ENCODE results near the gene PDIA3. TPM values are rescaled to one million over a fixed set of nuclear protein-coding genes. Genes with fewer than 3 reads are reported as not detected.

The PDIA3 gene
- total RNA-seq, 1 donor from 2014 or later = 243 TPM

- no peak for DNase-seq (ENCODE audit: low read depth)
- TF ChIP-seq CTCF (conservative IDR thresholded peaks at IDR 0.05; ENCODE audit: low read depth, low read length) = no peak
- no peak overlapping the region for H3K4me3 ChIP-seq (ENCODE audit: low read depth, low read length)
Observed at GRCh38 chr15:43771816-43772215, 25.6 kb downstream of the PDIA3 start.

- no peak for TF ChIP-seq CTCF (conservative IDR thresholded peaks at IDR 0.05; ENCODE audit: low read depth, low read length)
- DNase-seq (ENCODE audit: low read depth) = no peak
- H3K4me3 ChIP-seq (ENCODE audit: low read depth, low read length) = no peak overlapping the region
Observed at GRCh38 chr15:43772624-43773023, 26.4 kb downstream of the PDIA3 start.

GRCh38 chr15:43774062-43774461, 27.8 kb downstream of the PDIA3 start:
- H3K4me3 ChIP-seq (ENCODE audit: low read depth, low read length) = no peak overlapping the region
- DNase-seq (ENCODE audit: low read depth) = no peak
- no peak for TF ChIP-seq CTCF (conservative IDR thresholded peaks at IDR 0.05; ENCODE audit: low read depth, low read length)

- peak overlapping the region; percentile 80 for H3K4me3 ChIP-seq (ENCODE audit: low read depth, low read length)
- DNase-seq (ENCODE audit: low read depth) = no peak
- TF ChIP-seq CTCF (conservative IDR thresholded peaks at IDR 0.05; ENCODE audit: low read depth, low read length) = peak; percentile 59
Observed at GRCh38 chr15:43775411-43775965, 29.2 kb downstream of the PDIA3 start.

DNA sequence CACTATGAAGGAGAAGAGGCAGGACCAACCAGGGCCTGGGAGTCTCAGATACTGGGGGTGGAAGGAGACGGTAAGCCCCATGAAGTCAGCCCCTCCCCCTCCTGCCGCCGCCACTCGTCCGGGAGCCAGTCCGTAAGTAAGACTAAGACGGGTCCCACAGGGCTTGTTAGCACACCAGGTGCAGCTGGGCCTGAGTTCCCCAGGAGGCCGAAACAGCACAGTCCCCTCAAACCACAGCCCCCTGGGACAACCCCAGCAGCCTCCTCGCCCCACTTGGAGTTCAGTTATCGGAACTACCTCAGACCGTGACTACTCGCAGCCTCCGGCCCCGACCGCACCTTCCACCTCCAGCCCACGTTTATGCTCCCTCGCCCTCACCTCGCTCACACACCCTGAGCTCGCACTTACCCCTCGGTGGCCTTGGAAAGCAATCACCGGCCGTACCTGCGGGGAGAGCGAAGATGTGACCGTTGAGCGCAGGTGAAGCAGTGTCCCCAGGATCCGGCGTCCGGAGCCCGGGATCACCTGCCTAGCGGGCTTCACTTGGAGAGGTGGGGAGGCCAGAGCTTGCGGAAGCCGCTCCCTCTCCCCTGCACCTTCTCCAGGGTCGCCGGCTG, 30.0 kb downstream of the PDIA3 start:
- no peak for DNase-seq (ENCODE audit: low read depth)
- H3K4me3 ChIP-seq (ENCODE audit: low read depth, low read length) = peak overlapping the region; percentile 80
- TF ChIP-seq CTCF (conservative IDR thresholded peaks at IDR 0.05; ENCODE audit: low read depth, low read length) = no peak

DNA sequence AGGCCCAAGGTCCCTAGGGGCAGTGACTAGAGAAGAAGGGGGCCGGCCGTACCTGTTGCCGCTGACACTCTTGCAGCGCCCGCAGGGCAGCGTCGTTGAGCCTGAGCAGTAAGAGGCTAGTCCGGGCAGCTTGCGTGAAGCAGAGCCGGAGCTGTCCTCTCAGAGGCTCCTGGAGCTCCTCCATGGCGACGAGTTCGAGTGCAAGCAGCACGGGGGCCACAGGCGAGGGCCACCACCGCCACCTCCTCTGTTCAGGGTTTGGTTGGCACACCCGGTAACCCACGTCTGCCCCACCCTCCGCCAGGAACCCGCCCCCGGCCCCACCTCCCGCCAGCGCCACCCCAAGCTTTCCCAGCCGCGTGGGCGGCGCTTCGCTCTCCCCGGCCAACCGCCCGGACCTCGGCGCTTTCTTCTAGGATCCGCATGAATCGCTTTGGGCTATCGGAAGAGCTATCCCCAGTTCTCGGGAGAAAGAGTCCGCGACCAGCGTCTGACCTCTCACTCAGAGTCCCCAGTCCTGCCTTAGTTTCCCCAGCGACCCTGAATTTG, 30.6 kb downstream of the PDIA3 start, which contains the start of gene ELL3:
Gene ELL3, minus strand, starts transcription at position 249 of the 549 bp plus-strand sequence. Its CDS starts 65 bp downstream, at position 184.
- no peak for DNase-seq (ENCODE audit: low read depth)
- peak within 1 kb of the TSS; percentile 80 for H3K4me3 ChIP-seq (ENCODE audit: low read depth, low read length)
- no peak for TF ChIP-seq CTCF (conservative IDR thresholded peaks at IDR 0.05; ENCODE audit: low read depth, low read length)

Data from epithelial cell of proximal tubule (primary cell).